ENCODE data around the gene PDE6H.

DNA sequence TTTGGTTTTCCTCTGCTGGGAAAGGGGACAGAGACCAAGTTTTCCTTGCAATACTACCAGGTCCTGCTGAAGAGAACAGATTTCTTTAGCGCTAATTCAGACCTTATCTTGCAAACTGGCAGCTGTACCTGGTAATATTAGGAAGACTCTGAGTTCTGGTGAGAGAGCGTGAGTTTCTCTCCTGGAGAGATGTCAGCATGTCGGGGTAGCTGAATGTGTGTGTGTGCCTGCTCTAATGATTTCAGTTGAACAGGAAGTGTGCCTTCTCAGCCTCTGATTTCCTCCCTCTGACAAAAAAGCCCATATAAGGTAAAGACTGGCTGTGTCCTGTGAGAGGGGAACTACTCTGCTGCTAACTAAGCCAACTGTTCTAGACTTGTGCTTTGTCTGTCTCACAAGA, 24.2 kb upstream of the PDE6H start:
- no peak for TF ChIP-seq EZH2 (IDR thresholded peaks at IDR 0.05; ENCODE audit: borderline replicate concordance, low read depth, low read length, severe bottlenecking)
- TF ChIP-seq, protein P1, sequence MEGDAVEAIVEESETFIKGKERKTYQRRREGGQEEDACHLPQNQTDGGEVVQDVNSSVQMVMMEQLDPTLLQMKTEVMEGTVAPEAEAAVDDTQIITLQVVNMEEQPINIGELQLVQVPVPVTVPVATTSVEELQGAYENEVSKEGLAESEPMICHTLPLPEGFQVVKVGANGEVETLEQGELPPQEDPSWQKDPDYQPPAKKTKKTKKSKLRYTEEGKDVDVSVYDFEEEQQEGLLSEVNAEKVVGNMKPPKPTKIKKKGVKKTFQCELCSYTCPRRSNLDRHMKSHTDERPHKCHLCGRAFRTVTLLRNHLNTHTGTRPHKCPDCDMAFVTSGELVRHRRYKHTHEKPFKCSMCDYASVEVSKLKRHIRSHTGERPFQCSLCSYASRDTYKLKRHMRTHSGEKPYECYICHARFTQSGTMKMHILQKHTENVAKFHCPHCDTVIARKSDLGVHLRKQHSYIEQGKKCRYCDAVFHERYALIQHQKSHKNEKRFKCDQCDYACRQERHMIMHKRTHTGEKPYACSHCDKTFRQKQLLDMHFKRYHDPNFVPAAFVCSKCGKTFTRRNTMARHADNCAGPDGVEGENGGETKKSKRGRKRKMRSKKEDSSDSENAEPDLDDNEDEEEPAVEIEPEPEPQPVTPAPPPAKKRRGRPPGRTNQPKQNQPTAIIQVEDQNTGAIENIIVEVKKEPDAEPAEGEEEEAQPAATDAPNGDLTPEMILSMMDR (IDR thresholded peaks at IDR 0.05; ENCODE audit: borderline replicate concordance, extremely low read depth, low read length, poor library complexity, severe bottlenecking): no peak

Data from DND-41 (cell line).